22Rv1 (cell line): ENCODE results near the gene ANKRD26.

Experiments
- H3K27ac ChIP-seq: fragments of 450-650 bp; 2 replicates; pipeline ENCODE4 v1.5.1; 2017
- ZFX ChIP-seq: fragments of 450-650 bp; IDR thresholded peaks from 2 replicates; pipeline ENCODE4 v1.6.1; 2017; ENCODE audit warnings: antibody characterized with exemption, borderline replicate concordance
- TF ChIP-seq, protein P1 (sequence below): fragments of 450-650 bp; IDR thresholded peaks from 2 replicates; pipeline ENCODE4 v1.5.1; 2017; ENCODE audit warnings: mild to moderate bottlenecking

Gene ANKRD26

DNA sequence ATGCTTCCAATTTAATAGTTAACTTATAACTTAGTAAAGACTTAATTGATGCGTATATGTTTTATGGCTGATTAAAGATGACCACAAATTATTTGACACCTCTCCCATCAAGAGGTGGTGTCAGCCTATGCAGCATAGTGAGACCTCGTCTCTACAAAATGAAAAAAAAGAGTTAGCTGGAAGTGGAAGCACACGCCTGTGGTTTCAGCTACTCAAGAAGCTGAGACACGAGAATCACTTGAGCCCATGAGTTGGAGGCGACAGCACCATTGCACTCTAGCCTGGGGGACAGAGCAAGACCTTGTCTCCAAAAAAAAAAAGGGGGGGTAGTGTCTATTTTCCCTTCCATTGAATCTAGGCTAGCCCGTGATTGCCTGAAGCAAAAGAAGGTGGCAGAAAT is 140.5 kb downstream of the ANKRD26 start:
- no peak overlapping the region for H3K27ac ChIP-seq
- no peak for TF ChIP-seq ZFX
- TF ChIP-seq, protein P1, sequence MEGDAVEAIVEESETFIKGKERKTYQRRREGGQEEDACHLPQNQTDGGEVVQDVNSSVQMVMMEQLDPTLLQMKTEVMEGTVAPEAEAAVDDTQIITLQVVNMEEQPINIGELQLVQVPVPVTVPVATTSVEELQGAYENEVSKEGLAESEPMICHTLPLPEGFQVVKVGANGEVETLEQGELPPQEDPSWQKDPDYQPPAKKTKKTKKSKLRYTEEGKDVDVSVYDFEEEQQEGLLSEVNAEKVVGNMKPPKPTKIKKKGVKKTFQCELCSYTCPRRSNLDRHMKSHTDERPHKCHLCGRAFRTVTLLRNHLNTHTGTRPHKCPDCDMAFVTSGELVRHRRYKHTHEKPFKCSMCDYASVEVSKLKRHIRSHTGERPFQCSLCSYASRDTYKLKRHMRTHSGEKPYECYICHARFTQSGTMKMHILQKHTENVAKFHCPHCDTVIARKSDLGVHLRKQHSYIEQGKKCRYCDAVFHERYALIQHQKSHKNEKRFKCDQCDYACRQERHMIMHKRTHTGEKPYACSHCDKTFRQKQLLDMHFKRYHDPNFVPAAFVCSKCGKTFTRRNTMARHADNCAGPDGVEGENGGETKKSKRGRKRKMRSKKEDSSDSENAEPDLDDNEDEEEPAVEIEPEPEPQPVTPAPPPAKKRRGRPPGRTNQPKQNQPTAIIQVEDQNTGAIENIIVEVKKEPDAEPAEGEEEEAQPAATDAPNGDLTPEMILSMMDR = no peak
